Ectodermal cell (in vitro differentiated cells): ENCODE results near the gene ACSS1.

Experiments
- H3K27ac ChIP-seq: 2 replicates; pipeline ENCODE4 v1.7.0; 2013; ENCODE audit warnings: mild to moderate bottlenecking, low read depth, low read length; ENCODE audit not compliant: insufficient read depth, poor library complexity, severe bottlenecking
- H3K27me3 ChIP-seq: 2 replicates; pipeline ENCODE4 v1.7.0; 2013; ENCODE audit warnings: mild to moderate bottlenecking, low read length; ENCODE audit not compliant: insufficient read depth, control insufficient read depth, poor library complexity, severe bottlenecking
- H3K36me3 ChIP-seq: one replicate; pipeline ENCODE4 v1.7.0; 2013; ENCODE audit warnings: low read length; ENCODE audit not compliant: control insufficient read depth, insufficient read depth
- H3K4me1 ChIP-seq: one replicate; pipeline ENCODE4 v1.7.0; 2013; ENCODE audit warnings: low read length; ENCODE audit not compliant: control insufficient read depth, insufficient read depth
- H3K4me3 ChIP-seq: 2 replicates; pipeline ENCODE4 v1.7.0; 2013; ENCODE audit warnings: low read depth, low read length, control low read depth; ENCODE audit not compliant: insufficient read depth
- H3K9me3 ChIP-seq: 2 replicates; pipeline ENCODE4 v1.7.0; 2013; ENCODE audit warnings: mild to moderate bottlenecking, low read length, moderate library complexity; ENCODE audit not compliant: control insufficient read depth
- WGBS, 2 experiments: methylation state at CpG; one replicate each; pipeline ENCODE4 v1.1.7; 2013; ENCODE audit warnings: missing lambda C conversion rate in 2 of 2; 5-methylcytosine and 5-hydroxymethylcytosine counted together

ACSS1 gene

GRCh38 chr20:24962182-24962492 is 95.8 kb downstream of the ACSS1 start:
- Histone ChIP-seq H3K27me3 (no peaks in the 10 kb centered on the region), H3K4me1 (no peaks in the 10 kb centered on the region), H3K9me3 (no peaks in the 10 kb centered on the region), H3K36me3 (peaks cover 9% of the 10 kb centered on the region), H3K4me3 (no peak overlapping the region), H3K27ac (no peak overlapping the region)
- WGBS, 2 experiments, result 95% methylated on average over 2 of the region's 2 CpGs

GRCh38 chr20:24961384-24962181 is 96.4 kb downstream of the ACSS1 start:
- peaks cover 9% of the 10 kb centered on the region for H3K36me3 ChIP-seq
- 88% methylated on average over 20 of the region's 20 CpGs for WGBS, 2 experiments

GRCh38 chr20:24960861-24961260 is 97.1 kb downstream of the ACSS1 start:
- H3K36me3 ChIP-seq, result peaks cover 9% of the 10 kb centered on the region
- H3K4me3 ChIP-seq, result no peak overlapping the region
- H3K27ac ChIP-seq, result no peak overlapping the region
- no peaks in the 10 kb centered on the region for H3K9me3 ChIP-seq
- WGBS, 2 experiments, result 88 to 93% methylated on average over 2 of the region's 2 CpGs
- H3K27me3 ChIP-seq, result no peaks in the 10 kb centered on the region
- no peaks in the 10 kb centered on the region for H3K4me1 ChIP-seq

More at GRCh38 chr20:24961384-24962181, 96.4 kb downstream of the ACSS1 start:
- Histone ChIP-seq H3K27me3 (no peaks in the 10 kb centered on the region), H3K27ac (no peak overlapping the region), H3K4me1 (no peaks in the 10 kb centered on the region), H3K9me3 (no peaks in the 10 kb centered on the region), H3K4me3 (no peak overlapping the region)

- Histone ChIP-seq H3K4me3 (no peak overlapping the region), H3K27ac (no peak overlapping the region), H3K4me1 (no peaks in the 10 kb centered on the region), H3K27me3 (no peaks in the 10 kb centered on the region), H3K9me3 (no peaks in the 10 kb centered on the region), H3K36me3 (peaks cover 9% of the 10 kb centered on the region)
- WGBS, 2 experiments, result 93 to 94% methylated on average over 10 of the region's 10 CpGs
Observed at GRCh38 chr20:24960302-24960801, 97.6 kb downstream of the ACSS1 start.

GRCh38 chr20:24959591-24960301 is 98.2 kb downstream of the ACSS1 start:
- Histone ChIP-seq H3K27me3 (no peaks in the 10 kb centered on the region), H3K9me3 (no peaks in the 10 kb centered on the region), H3K27ac (no peak overlapping the region), H3K36me3 (peaks cover 9% of the 10 kb centered on the region), H3K4me3 (no peak overlapping the region), H3K4me1 (no peaks in the 10 kb centered on the region)
- WGBS, 2 experiments, result 89% methylated on average over 14 of the region's 14 CpGs

GRCh38 chr20:24958506-24959385 is 99.2 kb downstream of the ACSS1 start:
- Histone ChIP-seq H3K4me3 (no peak overlapping the region), H3K27me3 (no peaks in the 10 kb centered on the region), H3K4me1 (no peaks in the 10 kb centered on the region), H3K9me3 (no peaks in the 10 kb centered on the region), H3K36me3 (peaks cover 7% of the 10 kb centered on the region), H3K27ac (no peak overlapping the region)
- WGBS, 2 experiments, result 93% methylated on average over 18 of the region's 20 CpGs

GRCh38 chr20:24957326-24958016 is 100.5 kb downstream of the ACSS1 start:
- Histone ChIP-seq H3K36me3 (peaks cover 7% of the 10 kb centered on the region), H3K9me3 (no peaks in the 10 kb centered on the region), H3K27me3 (no peaks in the 10 kb centered on the region), H3K27ac (no peak overlapping the region), H3K4me3 (no peak overlapping the region), H3K4me1 (no peaks in the 10 kb centered on the region)
- WGBS, 2 experiments, result 89 to 90% methylated on average over 18 of the region's 18 CpGs
